HUES6 (cell line): ENCODE measurements around the gene AARSD1.
"Not testable (repeated sequence)": the region's sequence is repeated elsewhere in the genome, so short reads cannot be mapped to it uniquely, and the experiment has no call there.

ENCODE experiments used
- H3K27ac ChIP-seq: 2 replicates; pipeline ENCODE4 v1.7.0; 2013; ENCODE audit warnings: low read depth, mild to moderate bottlenecking, low read length, inconsistent platforms
- H3K27me3 ChIP-seq: 2 replicates; pipeline ENCODE4 v1.6.1; 2013; ENCODE audit warnings: low read length; ENCODE audit not compliant: control insufficient read depth, insufficient read depth
- H3K36me3 ChIP-seq: 2 replicates; pipeline ENCODE4 v1.6.1; 2013; ENCODE audit warnings: low read length; ENCODE audit not compliant: control insufficient read depth, insufficient read depth
- H3K4me1 ChIP-seq: 2 replicates; pipeline ENCODE4 v1.6.1; 2013; ENCODE audit warnings: low read length; ENCODE audit not compliant: control insufficient read depth, insufficient read depth
- H3K4me3 ChIP-seq: 2 replicates; pipeline ENCODE4 v1.5.1; 2013; ENCODE audit warnings: low read depth, low read length
- H3K9ac ChIP-seq: one replicate; pipeline ENCODE4 v1.6.1; 2013; ENCODE audit warnings: mild to moderate bottlenecking, low read length
- H3K9me3 ChIP-seq: 2 replicates; pipeline ENCODE4 v1.6.1; 2013; ENCODE audit warnings: low read depth, low read length; ENCODE audit not compliant: control insufficient read depth, insufficient read depth

The AARSD1 gene

GRCh38 chr17:42917236-42917603 lies 47.0 kb downstream of the AARSD1 start:
- Histone ChIP-seq H3K4me3 (no peak overlapping the region), H3K36me3 (no peaks in the 10 kb centered on the region), H3K9ac (no peak overlapping the region), H3K27me3 (no peaks in the 10 kb centered on the region), H3K27ac (no peak overlapping the region), H3K9me3 (no peaks in the 10 kb centered on the region), H3K4me1 (peaks cover 12% of the 10 kb centered on the region; the same call in 1 of the 2 replicates)

GRCh38 chr17:42916388-42917235 lies 47.6 kb downstream of the AARSD1 start:
- H3K9me3 ChIP-seq, H3K4me3 ChIP-seq, H3K36me3 ChIP-seq, H3K27ac ChIP-seq, H3K9ac ChIP-seq, H3K27me3 ChIP-seq: not testable (repeated sequence)
- peaks cover 12% of the 10 kb centered on the region; the same call in 1 of the 2 replicates for H3K4me1 ChIP-seq

DNA sequence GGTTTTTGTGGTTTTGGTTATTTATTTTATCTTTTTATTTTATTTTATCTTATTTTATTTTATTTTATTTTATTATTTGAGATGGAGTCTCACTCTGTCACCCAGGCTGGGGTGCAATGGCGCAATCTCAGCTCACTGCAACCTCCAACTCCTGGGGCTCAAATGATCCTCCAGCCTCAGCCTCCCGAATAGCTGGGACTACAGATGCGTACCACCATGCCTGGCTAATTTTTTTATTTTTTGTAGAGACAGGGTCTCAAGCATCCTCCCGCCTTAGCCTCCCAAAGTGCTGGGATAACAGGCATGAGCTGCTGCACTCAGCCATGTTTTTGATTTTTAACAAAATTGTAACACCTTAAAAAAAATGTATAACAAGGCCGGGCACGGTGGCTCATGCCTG lies 49.0 kb downstream of the AARSD1 start:
- H3K36me3 ChIP-seq, H3K27ac ChIP-seq, H3K9me3 ChIP-seq, H3K4me1 ChIP-seq, H3K4me3 ChIP-seq, H3K27me3 ChIP-seq, H3K9ac ChIP-seq: not testable (repeated sequence)

DNA sequence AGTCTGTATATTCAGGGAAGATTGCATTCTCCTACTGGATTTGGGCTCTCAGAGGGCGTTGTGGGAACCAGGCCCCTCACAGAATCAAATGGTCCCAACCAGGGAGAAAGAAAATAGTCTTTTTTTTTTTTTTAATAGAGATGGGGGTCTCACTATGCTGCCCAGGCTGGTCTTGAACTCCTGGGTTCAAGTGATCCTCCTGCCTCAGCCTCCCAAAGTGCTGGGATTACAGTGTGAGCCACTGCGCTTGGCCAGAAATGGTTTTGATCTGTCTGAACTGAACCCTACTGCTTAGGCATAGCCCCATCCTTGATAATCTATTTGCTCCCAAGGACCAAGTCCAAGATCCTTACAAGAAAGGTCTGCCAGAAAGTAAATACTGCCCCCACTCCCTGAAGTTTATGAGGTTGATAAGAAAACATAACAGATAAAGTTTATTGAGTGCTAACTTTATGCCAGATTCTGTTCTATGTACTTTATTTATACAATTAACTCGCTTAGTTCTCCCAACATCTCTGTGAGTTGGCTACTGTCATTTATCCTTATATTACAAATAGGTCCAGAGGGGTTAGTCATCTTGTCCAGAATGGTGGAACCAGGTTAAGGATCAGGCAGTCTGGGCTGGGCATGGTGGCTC lies 50.2 kb downstream of the AARSD1 start:
- Histone ChIP-seq H3K36me3 (no peaks in the 10 kb centered on the region), H3K4me1 (0 out of 2 replicates have a peak, but pooled peaks cover 4% of the 10 kb centered on the region), H3K27me3 (no peaks in the 10 kb centered on the region)

DNA sequence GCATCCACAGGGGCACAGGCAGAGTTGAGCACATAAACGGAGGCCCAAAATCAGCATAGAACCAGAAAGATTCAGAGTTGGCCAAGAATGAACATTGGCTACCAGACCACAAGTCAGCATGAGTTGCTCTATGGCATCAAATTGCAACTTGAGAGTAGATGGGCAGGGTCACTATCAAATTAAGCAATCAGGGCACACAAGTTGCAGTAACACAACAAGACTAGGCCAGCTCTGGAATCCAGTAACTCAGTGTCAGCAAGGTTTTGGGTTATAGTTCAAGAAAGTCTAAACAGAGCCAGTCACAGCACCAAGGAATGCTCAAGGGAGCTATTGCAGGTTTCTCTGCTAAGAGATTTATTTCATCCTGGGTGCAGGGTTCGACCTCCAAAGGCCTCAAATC lies 50.7 kb downstream of the AARSD1 start:
- Histone ChIP-seq H3K27ac (no peak overlapping the region), H3K9ac (no peak overlapping the region), H3K36me3 (no peaks in the 10 kb centered on the region), H3K9me3 (no peaks in the 10 kb centered on the region), H3K27me3 (no peaks in the 10 kb centered on the region), H3K4me1 (0 out of 2 replicates have a peak, but pooled peaks cover 4% of the 10 kb centered on the region), H3K4me3 (no peak overlapping the region)

More for the DNA sequence above, 50.2 kb downstream of the AARSD1 start:
- Histone ChIP-seq H3K4me3 (no peak overlapping the region), H3K9me3 (no peaks in the 10 kb centered on the region), H3K9ac (no peak overlapping the region), H3K27ac (no peak overlapping the region)

- Histone ChIP-seq H3K27ac (no peak overlapping the region), H3K4me3 (no peak overlapping the region), H3K9me3 (no peaks in the 10 kb centered on the region), H3K9ac (no peak overlapping the region), H3K27me3 (no peaks in the 10 kb centered on the region), H3K4me1 (no peaks in the 10 kb centered on the region), H3K36me3 (no peaks in the 10 kb centered on the region)
Measured at GRCh38 chr17:42908872-42909700, 55.2 kb downstream of the AARSD1 start.

DNA sequence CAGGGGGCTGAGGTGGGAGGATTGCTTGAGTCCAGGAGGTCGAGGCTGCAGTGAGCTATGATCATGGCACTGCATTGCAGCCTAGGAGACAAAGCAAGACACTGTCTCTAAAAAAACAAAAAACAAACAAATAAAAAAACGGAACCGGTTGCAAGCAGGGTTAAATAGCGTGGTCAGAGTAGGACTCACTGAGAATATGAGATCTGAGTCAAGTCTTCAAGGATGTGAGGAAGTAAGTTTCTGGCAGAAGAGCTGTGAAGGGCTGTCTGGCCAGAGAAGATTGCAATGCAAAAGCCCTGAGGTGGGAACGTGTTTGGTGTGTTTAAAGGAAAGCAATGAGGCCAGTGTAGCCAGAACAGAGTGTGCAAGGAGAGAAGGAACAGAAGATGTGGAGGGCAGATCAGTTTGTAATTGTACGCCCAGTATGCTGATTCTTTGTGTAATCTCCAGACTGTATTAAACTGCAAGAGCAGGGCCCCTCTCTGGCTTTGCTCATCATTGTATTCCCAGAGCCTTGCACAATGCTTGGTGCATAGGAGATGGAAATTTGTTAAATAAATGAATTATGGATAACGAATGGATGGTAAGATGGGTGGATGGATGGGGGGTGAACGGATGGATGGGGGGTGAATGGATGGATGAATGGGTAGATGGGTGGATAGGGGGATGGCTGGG lies 57.3 kb downstream of the AARSD1 start:
- Histone ChIP-seq H3K9ac (no peak overlapping the region), H3K27ac (no peak overlapping the region), H3K4me3 (no peak overlapping the region), H3K36me3 (no peaks in the 10 kb centered on the region), H3K27me3 (no peaks in the 10 kb centered on the region), H3K4me1 (peaks cover 5% of the 10 kb centered on the region), H3K9me3 (no peaks in the 10 kb centered on the region)

- peaks cover 5% of the 10 kb centered on the region for H3K4me1 ChIP-seq
- H3K27ac ChIP-seq = no peak overlapping the region
- H3K4me3 ChIP-seq = no peak overlapping the region
- H3K9ac ChIP-seq = no peak overlapping the region
- no peaks in the 10 kb centered on the region for H3K9me3 ChIP-seq
- no peaks in the 10 kb centered on the region for H3K36me3 ChIP-seq
- no peaks in the 10 kb centered on the region; the same call in 1 of the 2 replicates for H3K27me3 ChIP-seq
Measured at GRCh38 chr17:42904110-42904469, 60.2 kb downstream of the AARSD1 start.

DNA sequence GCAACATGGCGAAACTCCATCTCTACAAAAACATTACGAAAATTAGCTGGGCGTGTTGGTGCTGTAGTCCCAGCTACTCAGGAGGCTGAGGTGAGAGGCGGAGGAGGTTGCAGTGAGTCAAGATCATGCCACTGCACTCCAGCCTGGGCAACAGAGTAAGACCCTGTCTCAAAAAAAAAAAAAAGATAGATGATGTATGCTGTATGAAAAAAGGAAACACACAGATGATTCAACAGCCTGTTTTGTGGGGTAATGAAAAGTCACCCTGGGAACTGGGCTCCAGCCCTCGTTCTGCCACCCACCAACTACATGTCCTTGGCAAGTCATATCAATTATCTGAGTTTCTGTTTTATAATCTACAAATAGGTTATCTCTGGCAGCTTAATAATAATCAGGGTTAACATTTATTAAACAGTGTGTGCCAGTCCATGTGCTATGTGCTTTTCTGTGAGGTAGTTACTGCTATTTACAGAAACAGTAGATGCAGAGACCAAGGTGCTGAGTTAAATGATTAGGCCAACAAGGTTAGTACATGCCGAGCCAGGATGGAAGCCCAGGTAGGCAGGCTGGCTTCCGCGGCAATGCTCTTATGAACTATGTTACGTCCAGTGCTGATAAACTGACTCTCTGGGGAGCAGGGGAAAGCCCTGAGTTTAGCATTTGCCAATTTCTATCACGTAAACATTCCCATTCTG lies 62.6 kb downstream of the AARSD1 start:
- no peaks in the 10 kb centered on the region for H3K9me3 ChIP-seq
- H3K9ac ChIP-seq = no peak overlapping the region
- H3K4me3 ChIP-seq = no peak overlapping the region
- H3K27ac ChIP-seq = no peak overlapping the region
- H3K27me3 ChIP-seq = no peaks in the 10 kb centered on the region; the same call in 1 of the 2 replicates
- H3K36me3 ChIP-seq = no peaks in the 10 kb centered on the region
- H3K4me1 ChIP-seq = peaks cover 5% of the 10 kb centered on the region
